CD8-positive, alpha-beta memory T cell (primary cell): ENCODE measurements around the gene SRGAP2C. TPM values are rescaled to one million over a fixed set of nuclear protein-coding genes. Genes with fewer than 3 reads are reported as not detected.
"Not testable (repeated sequence)": the region's sequence is repeated elsewhere in the genome, so short reads cannot be mapped to it uniquely, and the experiment has no call there.

Experiments used
- CTCF ChIA-PET: fragments of 350-600 bp; sonication (Branson Sonifier 250); formaldehyde crosslinking; loops from one replicate; lab custom pipeline; 2021; ENCODE audit warnings: antibody characterized with exemption; lab: Charles Lee
- POLR2A ChIA-PET: fragments of 350-600 bp; sonication (Branson Sonifier 250); formaldehyde crosslinking; loops from one replicate; lab custom pipeline; 2021; ENCODE audit warnings: antibody characterized with exemption; lab: Charles Lee
- DNase-seq, 5 donors: peaks; one replicate each; pipeline versions ENCODE4 v3.0.0 to v3.0.0-alpha.2; 2020 to 2022; ENCODE audit warnings: mixed read lengths in 1 of 5
- H3K27ac ChIP-seq: one replicate; pipeline ENCODE4 v1.7.0; 2013; ENCODE audit warnings: low read depth, mild to moderate bottlenecking, low read length, moderate library complexity
- H3K27me3 ChIP-seq: 2 replicates; pipeline ENCODE4 v1.7.0; 2013; ENCODE audit warnings: low read length, mild to moderate bottlenecking; ENCODE audit not compliant: insufficient read depth, poor library complexity, severe bottlenecking
- H3K36me3 ChIP-seq: 2 replicates; pipeline ENCODE4 v1.7.0; 2013; ENCODE audit warnings: mild to moderate bottlenecking, low read length, moderate library complexity; ENCODE audit not compliant: insufficient read depth
- H3K4me1 ChIP-seq: 2 replicates; pipeline ENCODE4 v1.7.0; 2013; ENCODE audit warnings: mild to moderate bottlenecking, low read length, moderate library complexity; ENCODE audit not compliant: insufficient read depth
- H3K4me3 ChIP-seq: 2 replicates; pipeline ENCODE4 v1.7.0; 2013; ENCODE audit warnings: mild to moderate bottlenecking, low read length
- H3K9me3 ChIP-seq: 2 replicates; pipeline ENCODE4 v1.7.0; 2013; ENCODE audit warnings: mild to moderate bottlenecking, low read length
- H3K27ac Mint-ChIP-seq, 8 donors: one replicate each; pipeline ENCODE4 v1.8.0; 2020 to 2021; ENCODE audit warnings: mixed read lengths in 8 of 8, mild to moderate bottlenecking in 6 of 8, inconsistent platforms in 3 of 8, moderate library complexity in 3 of 8
- H3K27me3 Mint-ChIP-seq, 2 donors: one replicate each; pipeline ENCODE4 v1.8.0; 2020 to 2021; ENCODE audit warnings: mixed read lengths in 2 of 2, mild to moderate bottlenecking in 1 of 2, moderate library complexity in 1 of 2
- H3K36me3 Mint-ChIP-seq, 3 donors: one replicate each; pipeline ENCODE4 v1.8.0; 2020 to 2021; ENCODE audit warnings: mixed read lengths in 3 of 3, inconsistent platforms in 1 of 3, mild to moderate bottlenecking in 1 of 3
- H3K4me1 Mint-ChIP-seq, 3 donors: one replicate each; pipeline ENCODE4 v1.8.0; 2020 to 2021; ENCODE audit warnings: mixed read lengths in 3 of 3, inconsistent platforms in 1 of 3, mild to moderate bottlenecking in 1 of 3
- H3K4me3 Mint-ChIP-seq, 7 donors: one replicate each; pipeline ENCODE4 v1.8.0; 2020 to 2021; ENCODE audit warnings: mixed read lengths in 7 of 7, mild to moderate bottlenecking in 6 of 7, moderate library complexity in 4 of 7, inconsistent platforms in 2 of 7
- H3K9me3 Mint-ChIP-seq, 5 donors: one replicate each; pipeline ENCODE4 v1.8.0; 2020 to 2022; ENCODE audit warnings: mixed read lengths in 5 of 5, mild to moderate bottlenecking in 3 of 5, moderate library complexity in 2 of 5, inconsistent platforms in 1 of 5
- polyA plus RNA-seq: library from polyadenylated mRNA; unstranded; fragments of 300-500 nt; fragmentation: Illumina TruSeq; gene quantifications from one replicate; pipeline ENCODE4 v1.2.3, GENCODE V29; 2021
- total RNA-seq, 2 experiments: library from RNA; stranded (reverse); gene quantifications; one replicate each; pipeline ENCODE4 v1.2.3, GENCODE V29; 2021

SRGAP2C gene
- total and polyA plus RNA-seq, 3 experiments from 2014 or later = 2.5 to 18.1 (median 17.1) TPM

- CTCF ChIA-PET, H3K4me1 ChIP-seq, H3K9me3 ChIP-seq, DNase-seq, H3K9me3 Mint-ChIP-seq, H3K4me1 Mint-ChIP-seq, H3K36me3 ChIP-seq, H3K36me3 Mint-ChIP-seq, H3K27ac Mint-ChIP-seq, H3K4me3 ChIP-seq, H3K27me3 ChIP-seq, H3K27me3 Mint-ChIP-seq, POLR2A ChIA-PET, H3K4me3 Mint-ChIP-seq, H3K27ac ChIP-seq: not testable (repeated sequence)
Observed at GRCh38 chr1:121157609-121158008, 27.2 kb upstream of the SRGAP2C start.

DNA sequence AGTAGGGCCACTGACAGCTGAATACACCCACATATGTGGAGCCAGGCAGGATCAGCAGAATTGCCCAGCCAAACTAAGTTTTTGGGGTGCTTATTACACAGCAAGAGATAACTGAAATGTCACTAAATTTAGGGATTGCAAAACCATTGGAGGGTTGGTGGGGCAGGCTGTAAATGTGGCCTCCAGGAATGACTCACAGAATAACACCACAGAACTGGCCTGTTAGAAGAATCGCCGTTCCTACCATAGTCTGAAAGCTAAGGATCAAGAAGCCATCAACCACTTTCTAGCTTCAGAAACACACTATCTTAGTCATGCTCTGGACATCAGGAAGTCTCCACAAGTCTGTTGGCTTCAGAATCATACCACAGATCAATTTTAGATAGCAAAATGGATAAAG lies 24.7 kb upstream of the SRGAP2C start:
- H3K4me3 ChIP-seq, H3K27ac Mint-ChIP-seq, H3K36me3 ChIP-seq, H3K4me3 Mint-ChIP-seq, H3K4me1 ChIP-seq, CTCF ChIA-PET, POLR2A ChIA-PET, H3K27me3 Mint-ChIP-seq, H3K27me3 ChIP-seq, H3K9me3 Mint-ChIP-seq, DNase-seq, H3K4me1 Mint-ChIP-seq, H3K9me3 ChIP-seq, H3K36me3 Mint-ChIP-seq, H3K27ac ChIP-seq: not testable (repeated sequence)

GRCh38 chr1:121161199-121161901 lies 23.4 kb upstream of the SRGAP2C start:
- CTCF ChIA-PET, H3K36me3 ChIP-seq, H3K4me1 Mint-ChIP-seq, H3K9me3 Mint-ChIP-seq, H3K4me3 Mint-ChIP-seq, H3K27ac Mint-ChIP-seq, H3K27me3 Mint-ChIP-seq, H3K9me3 ChIP-seq, H3K27ac ChIP-seq, H3K4me3 ChIP-seq, H3K36me3 Mint-ChIP-seq, H3K27me3 ChIP-seq, DNase-seq, H3K4me1 ChIP-seq, POLR2A ChIA-PET: not testable (repeated sequence)

GRCh38 chr1:121163850-121164757 lies 20.7 kb upstream of the SRGAP2C start:
- H3K9me3 ChIP-seq, H3K4me3 ChIP-seq, H3K27ac Mint-ChIP-seq, H3K4me1 ChIP-seq, H3K27ac ChIP-seq, H3K4me3 Mint-ChIP-seq, DNase-seq, H3K36me3 Mint-ChIP-seq, H3K27me3 ChIP-seq, H3K4me1 Mint-ChIP-seq, H3K36me3 ChIP-seq, CTCF ChIA-PET, H3K9me3 Mint-ChIP-seq, POLR2A ChIA-PET, H3K27me3 Mint-ChIP-seq: not testable (repeated sequence)

DNA sequence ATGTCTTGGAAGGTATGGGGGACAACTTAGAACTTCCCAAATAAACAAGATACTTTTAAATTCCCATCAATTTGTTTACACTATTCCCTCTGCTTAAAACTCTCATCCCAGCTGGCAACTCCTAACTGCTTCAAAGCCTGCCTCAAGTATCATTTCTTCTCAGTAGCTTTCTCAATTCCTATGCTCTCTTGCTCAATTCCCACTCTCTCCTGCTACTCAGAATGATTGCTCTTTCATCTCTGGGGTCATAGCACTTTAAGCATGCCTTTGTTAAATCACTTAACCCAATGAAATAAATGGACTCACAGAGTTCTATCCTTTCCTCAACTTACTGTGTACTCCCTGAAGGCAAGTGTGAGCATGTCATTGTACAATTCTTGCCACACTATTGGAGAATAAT lies 19.5 kb upstream of the SRGAP2C start:
- H3K27me3 ChIP-seq, H3K36me3 ChIP-seq, H3K36me3 Mint-ChIP-seq, H3K27ac Mint-ChIP-seq, POLR2A ChIA-PET, CTCF ChIA-PET, H3K4me1 ChIP-seq, DNase-seq, H3K27ac ChIP-seq, H3K4me1 Mint-ChIP-seq, H3K4me3 Mint-ChIP-seq, H3K4me3 ChIP-seq, H3K9me3 Mint-ChIP-seq, H3K9me3 ChIP-seq, H3K27me3 Mint-ChIP-seq: not testable (repeated sequence)

- H3K27me3 Mint-ChIP-seq, CTCF ChIA-PET, H3K4me3 ChIP-seq, H3K27me3 ChIP-seq, DNase-seq, H3K36me3 ChIP-seq, POLR2A ChIA-PET, H3K9me3 Mint-ChIP-seq, H3K4me1 Mint-ChIP-seq, H3K27ac Mint-ChIP-seq, H3K4me3 Mint-ChIP-seq, H3K36me3 Mint-ChIP-seq, H3K9me3 ChIP-seq, H3K4me1 ChIP-seq, H3K27ac ChIP-seq: not testable (repeated sequence)
Observed at GRCh38 chr1:121167225-121167738, 17.5 kb upstream of the SRGAP2C start.

DNA sequence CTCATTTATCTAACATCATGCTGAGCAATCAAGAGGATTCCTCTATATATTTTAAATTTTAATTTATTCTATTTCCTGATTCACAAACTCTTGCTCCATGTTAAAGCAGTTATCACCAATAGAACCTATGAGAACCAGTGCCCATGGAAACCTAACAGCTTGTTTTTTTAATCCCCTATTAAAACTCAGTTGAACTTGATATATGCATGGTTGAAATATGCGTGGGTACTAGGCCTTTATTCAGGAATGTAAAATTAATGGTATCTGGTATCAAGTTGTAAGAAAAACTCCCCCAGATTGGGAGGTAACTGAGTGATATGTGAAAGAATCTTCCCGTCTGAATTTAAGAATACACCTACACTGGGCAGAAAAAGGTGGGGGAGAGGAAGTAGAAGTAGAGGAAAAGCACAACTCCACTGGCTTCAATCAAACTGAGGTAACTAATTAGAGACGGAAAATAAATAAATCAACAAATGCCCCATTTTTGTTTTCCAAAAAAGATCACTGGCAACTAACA lies 16.6 kb upstream of the SRGAP2C start:
- DNase-seq, H3K4me3 Mint-ChIP-seq, H3K4me1 ChIP-seq, H3K27ac ChIP-seq, H3K9me3 ChIP-seq, H3K4me3 ChIP-seq, H3K36me3 ChIP-seq, H3K9me3 Mint-ChIP-seq, H3K27me3 ChIP-seq, H3K4me1 Mint-ChIP-seq, CTCF ChIA-PET, H3K27me3 Mint-ChIP-seq, H3K36me3 Mint-ChIP-seq, POLR2A ChIA-PET, H3K27ac Mint-ChIP-seq: not testable (repeated sequence)

DNA sequence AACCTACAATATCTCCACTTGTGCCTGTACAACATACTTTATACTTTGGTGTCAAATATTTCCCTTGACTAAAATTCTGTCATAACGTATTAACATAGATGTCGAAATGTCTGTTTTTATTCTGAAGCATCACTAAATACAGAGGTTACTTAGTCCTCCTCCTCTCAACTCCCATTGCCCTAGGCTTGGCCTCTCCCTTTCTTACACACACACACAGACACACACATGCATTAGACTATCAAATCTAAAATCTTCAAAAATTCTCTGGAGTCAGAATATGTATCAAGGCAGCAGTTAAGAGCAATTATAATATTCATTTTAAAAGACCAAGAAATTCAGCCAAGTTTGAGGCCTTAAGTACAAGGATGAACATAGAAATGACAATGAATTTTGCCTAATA lies 8.1 kb upstream of the SRGAP2C start:
- H3K27ac Mint-ChIP-seq, H3K4me1 Mint-ChIP-seq, CTCF ChIA-PET, H3K4me1 ChIP-seq, H3K4me3 Mint-ChIP-seq, H3K9me3 Mint-ChIP-seq, POLR2A ChIA-PET, DNase-seq, H3K27me3 ChIP-seq, H3K36me3 ChIP-seq, H3K27me3 Mint-ChIP-seq, H3K36me3 Mint-ChIP-seq, H3K9me3 ChIP-seq, H3K4me3 ChIP-seq, H3K27ac ChIP-seq: not testable (repeated sequence)
